HG02981 (cell line): ENCODE results near the gene ALK.

ENCODE experiments used
- ATAC-seq: cut with Tn5 transposase; IDR thresholded peaks from one replicate; pipeline ENCODE4 v1.9.1; 2021; ENCODE audit warnings: mild to moderate bottlenecking, moderate library complexity; ENCODE audit not compliant: unreplicated experiment

The ALK gene

DNA sequence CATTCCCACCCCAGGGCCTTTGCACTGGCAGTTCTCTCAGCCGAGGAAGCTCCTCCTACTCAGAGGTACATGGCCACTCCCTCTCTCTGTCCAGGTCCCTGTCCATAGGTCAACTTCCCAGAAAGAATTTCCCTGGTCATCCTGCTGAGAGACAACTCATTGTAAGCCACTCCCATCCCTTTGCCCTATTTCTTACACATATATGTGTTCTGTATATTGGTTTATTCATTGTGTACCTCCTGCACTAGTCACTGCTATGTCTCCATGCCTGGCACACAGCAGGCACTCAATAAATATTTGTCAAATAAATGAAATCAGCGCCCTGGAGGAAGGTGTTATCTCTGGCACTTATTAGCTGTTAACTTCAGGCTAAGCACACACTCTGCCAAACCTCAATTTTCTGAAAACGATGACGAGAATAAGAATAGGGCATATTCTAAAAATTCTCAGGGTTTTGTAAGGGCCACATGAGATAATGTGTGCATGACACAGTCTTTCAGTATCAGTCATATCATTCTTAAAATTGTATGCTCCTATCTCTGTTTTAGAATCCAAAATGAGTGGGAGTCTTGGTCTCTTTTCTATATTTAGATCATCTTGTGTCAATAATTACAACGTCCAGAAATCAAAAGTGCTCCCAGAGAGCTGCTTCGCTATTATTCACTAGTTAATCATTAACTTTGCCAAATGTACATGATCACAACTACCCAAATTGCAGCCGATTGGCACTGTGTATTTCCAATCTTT, 198.0 kb downstream of the ALK start:
- peak; percentile 84 for ATAC-seq

DNA sequence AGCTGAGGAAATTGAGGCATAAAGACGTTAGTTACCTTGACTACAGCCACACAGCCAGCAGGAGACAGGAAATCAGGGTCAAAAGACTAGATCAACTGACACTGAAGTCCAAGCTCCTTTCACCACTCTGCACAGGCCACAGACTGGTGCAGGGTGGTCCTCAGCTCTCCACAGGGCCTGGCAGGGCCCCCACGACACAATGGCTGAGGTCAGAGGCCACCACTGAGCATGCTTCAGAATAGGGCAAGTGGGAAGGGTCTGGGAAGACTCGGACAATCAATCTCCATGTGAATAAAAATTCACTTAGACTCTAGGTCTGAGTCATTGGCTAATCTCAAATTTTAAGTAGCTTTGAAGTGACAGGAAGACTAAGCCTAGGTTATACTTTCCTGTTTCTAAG, 201.7 kb downstream of the ALK start:
- no peak for ATAC-seq

DNA sequence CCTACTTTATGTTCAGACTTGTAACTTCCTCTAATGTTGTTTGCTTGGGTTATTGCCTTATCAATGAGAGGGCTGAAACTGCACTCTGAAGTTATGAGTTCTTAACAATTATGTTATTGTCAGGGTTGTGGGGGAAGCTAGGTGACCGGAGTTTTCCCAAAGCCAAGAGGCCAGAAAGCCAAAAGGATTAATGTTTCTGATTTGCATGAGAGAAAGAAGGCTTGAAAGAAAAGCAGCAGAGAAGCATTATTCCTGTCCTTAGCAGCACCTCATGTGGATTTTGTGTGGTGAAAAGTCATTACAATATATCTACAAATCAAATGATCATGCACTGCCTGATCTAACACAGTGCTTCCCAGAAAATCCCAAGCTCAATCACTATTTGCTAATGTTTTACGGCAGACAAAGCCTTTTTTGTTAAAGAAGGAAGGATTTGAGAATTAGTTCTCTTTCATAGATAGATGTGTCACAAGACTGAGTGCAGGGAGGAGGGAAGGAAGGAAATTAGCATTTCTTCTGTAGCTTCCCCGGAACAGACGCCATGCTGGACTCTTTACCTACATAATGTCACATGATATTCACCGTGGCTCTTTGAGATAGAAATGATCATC, 203.2 kb downstream of the ALK start:
- no peak for ATAC-seq

DNA sequence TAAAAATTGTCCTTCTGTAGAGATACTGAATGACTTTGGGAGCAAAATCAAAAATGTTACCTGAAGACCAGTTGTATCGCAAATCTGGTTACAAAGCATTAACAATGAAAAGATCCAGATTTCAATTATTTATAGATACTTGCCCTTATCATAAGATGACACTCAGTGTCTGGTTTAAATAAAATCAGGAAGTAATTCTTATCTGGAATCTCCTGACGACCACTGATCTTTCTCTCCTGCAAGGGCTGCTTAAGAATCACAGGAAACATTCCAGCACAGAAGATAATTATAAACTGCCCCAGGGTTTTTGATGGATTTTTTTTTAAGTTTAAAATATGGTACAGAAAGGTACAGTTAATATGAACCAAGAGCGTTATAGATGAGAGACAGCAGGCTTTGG, 205.7 kb downstream of the ALK start:
- no peak for ATAC-seq

DNA sequence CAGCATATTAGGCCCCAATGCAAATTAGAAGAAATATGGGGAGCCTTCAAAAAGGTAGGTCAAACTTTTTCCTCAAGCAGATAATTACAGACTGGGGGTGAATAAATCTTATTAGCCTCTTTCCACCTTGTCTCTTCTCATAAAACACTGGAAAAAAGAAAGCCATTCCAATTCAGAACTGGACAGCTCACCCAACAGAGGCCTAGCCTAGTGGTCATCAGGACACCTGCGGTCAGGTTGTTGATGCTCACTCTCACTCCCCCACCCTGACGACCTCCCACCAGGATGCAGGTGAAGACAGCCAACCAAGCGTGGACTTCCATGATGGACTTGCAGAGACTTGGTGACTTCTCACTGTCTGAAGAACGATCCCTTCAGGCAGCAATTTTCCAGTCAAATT, 207.1 kb downstream of the ALK start:
- no peak for ATAC-seq

DNA sequence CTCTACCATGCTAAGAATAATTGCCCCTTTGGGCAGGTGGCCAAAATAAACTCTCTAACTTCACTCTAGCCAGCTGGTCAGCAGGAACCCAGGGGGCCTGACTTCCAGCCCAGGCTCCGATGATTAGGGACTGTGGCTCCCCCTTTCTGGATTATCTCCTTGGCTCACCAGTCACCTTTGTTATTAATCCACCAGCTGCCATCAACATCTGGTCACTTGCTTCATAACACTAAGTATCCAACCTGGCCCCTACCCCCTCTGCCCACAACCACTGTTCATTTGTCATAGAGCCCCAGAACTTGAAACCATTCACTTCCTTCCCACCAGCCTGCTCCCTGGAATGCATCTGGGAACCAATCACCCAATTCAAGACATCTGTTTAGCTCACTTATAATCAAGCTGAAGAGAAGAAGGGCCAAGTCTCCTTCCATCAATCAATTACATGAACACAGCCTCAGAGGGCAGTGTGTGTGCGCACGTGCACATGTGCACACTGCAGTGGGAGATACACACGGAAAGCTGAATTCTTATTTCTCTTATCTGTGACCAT, 215.1 kb downstream of the ALK start:
- ATAC-seq: no peak

DNA sequence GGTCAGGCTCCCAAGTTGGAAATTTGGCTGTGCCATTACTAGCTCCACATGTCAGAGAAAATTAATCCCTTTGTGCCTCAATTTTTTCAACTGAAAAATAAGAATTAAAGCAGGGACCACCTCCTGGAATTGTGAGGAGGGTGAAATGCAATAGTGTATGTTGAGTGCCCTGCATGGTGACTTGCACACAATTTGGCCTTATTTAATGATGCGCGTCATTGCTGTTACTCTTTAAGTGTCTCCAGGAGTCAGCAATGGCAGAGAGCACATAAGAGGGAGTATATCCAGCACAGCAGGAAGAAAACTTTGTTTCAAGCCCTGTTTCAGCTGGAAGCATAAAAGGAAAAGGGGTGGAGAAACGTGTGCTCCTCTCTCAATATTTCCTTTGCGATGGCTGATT, 215.8 kb downstream of the ALK start:
- no peak for ATAC-seq

DNA sequence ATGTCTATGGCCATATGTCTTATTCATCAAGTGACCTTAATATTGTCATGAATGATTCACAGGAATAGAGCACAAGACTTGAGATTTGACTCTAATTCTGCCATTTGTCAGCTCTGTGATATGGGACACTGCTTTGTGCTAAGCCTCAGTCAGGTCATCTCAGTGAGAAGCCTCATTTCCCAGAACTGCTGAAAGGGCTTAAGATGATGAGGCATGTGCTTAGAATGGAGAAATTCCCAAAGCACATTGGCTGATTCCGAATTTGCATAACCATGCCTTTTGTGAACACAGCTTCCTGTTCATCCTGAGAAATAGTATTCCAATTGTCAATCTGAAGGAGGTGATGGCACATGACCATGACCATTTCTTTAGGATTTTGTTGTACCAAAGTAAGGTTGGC, 218.1 kb downstream of the ALK start:
- no peak for ATAC-seq

DNA sequence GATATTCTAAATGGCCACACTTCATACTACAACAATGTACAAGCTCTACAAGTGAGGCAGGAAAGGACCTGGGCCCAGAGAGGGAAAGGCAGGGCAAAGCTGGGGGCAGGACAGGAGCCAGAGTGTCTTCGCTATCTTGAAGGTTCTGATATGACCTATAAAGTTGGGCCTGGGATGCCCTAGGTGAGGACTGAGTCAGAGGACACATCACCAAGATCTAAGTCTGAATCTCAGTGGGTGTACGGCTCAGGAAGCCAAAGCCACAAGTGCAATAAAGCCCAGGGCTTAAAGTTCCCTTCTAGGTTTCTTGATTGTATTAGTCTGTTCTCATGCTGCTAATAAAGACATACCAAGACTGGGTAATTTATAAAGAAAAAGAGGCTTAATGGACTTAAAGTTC, 219.1 kb downstream of the ALK start:
- no peak for ATAC-seq

DNA sequence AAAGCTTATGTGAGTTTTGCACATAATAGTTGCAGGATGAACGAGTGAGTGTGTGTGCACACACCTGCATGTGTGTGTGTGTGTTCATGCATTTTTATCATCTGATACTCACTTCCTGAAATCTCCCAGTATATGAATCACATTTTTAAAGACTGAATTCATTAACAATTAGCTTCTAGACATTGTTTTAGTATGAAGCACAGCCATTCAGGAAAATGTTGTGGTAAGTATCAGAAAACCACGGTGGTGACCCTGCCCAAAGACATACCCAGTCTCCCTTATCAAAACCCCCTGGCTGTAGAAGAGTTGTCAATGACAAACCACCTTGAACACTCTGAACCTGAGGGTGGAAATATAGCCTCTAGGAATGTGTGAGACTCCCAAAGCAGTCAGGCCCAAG, 220.8 kb downstream of the ALK start:
- no peak for ATAC-seq

DNA sequence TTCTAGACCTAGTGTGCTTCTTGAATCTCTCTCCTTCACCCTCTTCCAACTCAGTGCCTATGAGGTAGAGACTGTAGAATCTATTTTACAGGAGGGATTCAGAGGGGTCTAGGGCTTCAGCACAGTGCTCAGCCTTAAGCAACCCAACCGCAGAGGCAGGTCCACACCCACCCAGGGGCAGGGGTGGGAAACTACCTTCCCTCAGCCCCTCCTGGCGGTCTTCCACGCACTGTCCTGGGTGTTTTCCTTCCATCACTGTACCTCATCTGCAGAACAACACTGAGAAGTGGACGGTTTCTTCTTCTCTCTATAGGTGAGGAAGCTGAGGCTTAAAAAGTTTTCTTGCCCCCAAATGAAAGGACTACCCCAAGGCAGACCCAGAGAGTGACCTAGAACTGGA, 222.3 kb downstream of the ALK start:
- ATAC-seq: no peak

DNA sequence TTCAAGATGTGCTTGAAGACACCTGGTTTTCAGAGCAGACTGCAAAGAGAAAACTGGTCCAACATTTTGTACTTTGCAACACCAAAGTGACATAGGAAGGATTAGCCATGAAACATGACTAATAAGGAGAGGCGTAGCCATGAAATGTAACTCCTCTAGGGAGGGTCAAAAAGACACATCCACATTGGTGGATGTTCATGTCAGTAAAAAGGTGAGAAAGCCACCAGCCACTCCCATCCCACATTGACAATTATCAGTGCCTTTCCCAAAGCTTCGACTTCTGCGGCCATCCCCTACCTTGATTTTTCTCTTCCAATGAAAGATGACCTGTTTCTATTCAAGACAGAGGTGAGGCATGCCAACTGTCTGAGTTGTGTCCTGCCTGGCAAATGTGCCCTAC, 223.2 kb downstream of the ALK start:
- ATAC-seq: no peak

DNA sequence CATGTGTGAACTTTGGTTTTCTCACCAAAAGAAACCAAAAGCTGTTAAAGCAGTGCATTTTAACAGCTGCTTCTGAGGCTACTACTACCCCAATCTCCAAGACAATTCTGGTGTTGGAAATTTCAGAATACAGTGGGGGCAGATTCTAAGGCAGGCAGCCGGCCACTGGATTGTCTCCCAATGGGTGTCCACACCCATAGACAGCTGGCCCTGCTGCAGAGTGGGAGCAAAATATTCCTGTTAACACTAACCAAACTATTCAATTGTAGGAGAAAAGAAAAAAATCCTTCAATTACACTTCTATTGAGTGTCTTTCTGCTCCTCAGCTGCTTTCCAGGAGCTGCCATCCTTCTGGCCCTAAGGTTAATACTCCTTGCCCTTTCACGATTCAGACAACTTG, 223.7 kb downstream of the ALK start:
- no peak for ATAC-seq

DNA sequence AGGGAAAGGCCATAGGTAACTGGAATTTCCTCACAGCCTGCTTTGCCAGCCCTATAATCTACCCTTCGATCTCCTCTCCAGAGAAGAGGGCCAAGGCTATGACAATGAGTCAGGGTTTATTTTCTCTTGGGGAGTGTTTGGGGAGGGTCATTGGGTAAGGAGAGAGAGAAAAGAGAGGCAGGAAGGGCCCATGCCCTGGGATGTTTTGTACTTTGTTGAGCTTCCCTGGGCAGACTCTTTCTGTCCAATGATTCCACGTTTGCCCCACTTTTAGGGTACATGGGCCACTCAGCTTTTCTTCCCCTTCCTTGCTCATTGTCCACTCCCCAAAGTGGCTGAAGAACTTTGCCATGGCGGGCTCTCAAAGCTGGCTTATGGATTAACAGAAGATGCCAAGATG, 224.2 kb downstream of the ALK start:
- ATAC-seq: no peak

DNA sequence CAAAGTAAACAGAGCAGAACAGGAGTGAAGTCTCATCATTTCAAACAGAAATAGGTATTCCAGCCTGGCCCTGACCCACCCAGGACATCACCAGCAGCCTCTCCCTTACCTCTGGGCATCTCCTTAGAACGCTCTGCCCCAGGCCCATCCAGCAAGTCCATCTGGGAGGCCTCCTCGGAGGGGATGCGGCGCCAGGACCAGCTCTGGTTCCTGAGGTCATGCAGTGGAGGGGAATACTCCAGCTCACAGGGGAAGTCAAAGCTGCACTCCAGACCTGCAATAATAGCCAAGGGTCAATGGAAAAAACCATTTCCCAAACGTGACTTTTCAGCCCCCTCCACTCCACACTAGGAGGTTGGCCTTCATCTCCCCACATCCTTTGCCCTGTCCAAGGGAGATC, 226.6 kb downstream of the ALK start:
- no peak for ATAC-seq

DNA sequence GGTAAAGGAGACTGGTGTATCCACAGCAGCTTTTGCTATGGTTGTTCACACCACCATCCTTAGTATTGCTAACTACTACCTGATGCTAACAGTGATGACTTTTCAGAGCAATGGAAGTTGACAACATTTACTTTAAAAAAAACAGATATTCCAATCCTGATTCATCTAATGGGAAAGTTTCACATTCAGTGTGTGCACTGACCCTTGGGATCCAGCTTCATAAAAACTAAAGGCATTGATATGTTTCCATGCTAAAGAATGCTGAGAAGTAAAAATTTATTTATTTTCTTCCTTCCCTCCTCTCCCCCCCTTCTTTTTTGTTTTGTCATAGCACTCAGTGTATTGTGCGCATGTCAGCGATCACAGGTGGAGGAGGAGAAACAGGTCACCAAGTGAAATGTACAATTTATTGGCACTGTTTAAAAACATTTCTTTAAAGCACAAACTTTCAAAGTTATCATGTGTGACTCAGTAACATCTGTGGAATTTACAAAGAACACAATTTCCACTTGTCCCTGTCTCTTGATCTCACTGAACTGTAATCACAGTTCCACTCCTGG, 229.9 kb downstream of the ALK start:
- ATAC-seq: no peak

DNA sequence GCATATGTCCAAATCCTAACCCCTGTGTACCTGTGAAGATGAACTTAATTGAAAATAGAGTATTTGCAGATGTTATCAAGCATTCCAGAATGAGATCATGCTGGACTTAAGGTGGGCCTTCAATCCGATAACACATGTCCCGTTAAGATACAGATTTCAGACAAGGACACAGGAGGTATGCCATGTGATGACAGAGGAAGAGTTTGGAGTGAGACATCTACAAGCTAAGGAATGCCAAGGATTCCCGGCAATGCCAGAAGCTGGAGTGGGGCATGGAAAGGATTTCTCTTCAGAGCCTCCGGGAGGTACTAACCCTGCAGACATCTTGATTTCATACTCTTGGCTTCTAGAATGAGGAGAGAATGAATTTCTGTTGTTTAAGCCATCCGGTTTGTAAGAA, 231.7 kb downstream of the ALK start:
- no peak for ATAC-seq

DNA sequence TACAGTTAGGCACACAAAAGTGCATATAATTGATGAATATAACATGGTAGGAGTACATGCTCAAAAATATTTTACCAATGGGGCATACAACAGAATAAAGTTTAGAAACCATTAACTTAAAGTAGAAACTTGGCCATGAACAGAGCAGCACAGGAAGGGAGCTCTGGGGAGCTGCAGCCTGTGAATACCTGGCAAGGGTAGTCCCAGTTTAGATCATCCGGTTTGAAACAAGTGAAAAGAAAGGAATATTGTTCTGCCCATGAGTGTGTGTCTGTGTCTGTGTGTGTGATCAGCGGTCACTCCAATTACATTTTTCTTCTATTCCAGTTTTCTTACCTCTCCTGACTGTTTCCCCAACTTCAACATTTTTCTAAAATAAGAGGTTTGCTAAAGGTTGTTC, 233.0 kb downstream of the ALK start:
- ATAC-seq: no peak

DNA sequence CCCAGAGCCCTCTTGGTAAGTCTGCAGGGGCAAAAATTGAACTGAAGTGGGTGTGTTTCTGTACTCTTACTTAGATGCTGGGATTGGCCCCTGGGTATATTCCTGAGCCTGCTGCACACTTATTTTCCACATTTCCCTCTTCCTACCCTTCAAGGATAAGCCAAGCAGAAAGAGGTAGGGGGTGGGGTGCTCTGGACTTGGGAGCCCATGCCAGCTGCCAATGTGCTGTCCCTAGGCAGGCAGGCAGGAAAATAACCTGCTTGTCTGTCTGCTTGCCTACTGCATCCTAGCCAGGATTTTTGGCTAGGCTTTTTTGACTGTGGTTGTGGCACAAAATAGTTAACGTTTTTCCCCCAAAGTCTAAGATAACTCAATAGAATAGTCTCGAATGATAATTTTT, 234.3 kb downstream of the ALK start:
- ATAC-seq: no peak

DNA sequence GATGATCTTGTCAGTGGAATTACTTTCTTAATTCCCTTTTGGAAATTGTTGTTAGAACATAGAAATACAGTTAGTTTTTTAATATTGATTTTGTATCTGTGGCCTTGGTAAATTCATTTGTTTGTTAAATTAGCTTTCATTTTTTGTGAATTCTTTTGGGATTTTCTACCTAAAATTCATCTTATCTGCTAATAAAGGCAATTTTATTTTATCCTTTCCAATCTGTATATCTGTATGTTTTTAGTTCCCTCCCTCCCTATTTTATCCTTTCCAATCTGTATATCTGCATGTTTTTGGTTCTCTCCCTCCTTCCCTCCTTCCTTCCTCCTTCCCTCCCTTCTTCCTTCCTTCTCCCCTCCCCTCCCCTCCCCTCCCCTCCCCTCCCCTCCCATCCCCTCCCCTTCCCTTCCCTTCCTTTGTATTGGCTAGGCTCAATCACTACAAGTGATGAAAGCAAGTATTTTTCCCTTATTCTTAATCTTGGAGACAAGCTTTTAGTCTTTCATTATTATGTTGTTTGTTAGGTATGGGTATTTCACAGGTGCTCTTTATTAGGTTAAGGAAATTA, 244.4 kb downstream of the ALK start:
- no peak for ATAC-seq

DNA sequence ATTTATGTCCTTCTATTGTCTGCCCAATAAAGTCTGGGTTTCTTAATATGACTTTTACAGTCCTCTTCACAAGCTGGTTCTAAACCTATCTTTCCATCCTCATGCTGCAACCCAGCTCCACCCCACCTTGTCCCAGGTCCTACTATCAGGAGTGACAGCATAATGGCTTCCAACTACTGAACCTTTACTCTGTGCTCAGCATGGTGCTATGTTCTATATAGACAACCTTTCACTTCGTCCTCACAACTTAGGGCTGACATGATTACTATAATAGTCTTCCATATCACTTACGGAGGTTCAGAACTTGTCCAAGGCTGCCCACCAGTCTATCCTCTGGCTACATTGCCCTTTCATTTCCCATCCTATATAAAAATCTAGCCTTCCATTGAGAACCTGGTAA, 256.8 kb downstream of the ALK start:
- no peak for ATAC-seq

DNA sequence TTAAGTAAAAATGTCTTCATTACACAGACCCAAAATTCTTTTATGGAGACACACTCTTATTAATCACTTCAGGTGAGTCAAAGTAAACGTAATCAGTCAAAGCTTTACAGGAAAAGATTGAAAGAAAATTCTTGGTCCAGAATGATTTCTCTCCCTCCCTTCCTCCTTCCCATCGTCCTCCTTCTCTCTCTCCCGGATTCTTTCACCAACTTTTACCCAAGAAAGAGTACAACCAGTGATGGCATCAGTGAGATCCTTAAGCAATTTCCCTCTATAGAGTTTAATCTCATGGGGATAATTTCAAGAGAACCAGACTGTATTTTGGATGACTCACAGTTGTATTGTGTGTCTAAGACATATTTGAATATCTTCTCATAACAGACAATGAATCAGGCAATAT, 258.1 kb downstream of the ALK start:
- no peak for ATAC-seq
